HG03571 (cell line): ENCODE results near the gene IGHMBP2.
"Not testable (repeated sequence)": the region's sequence is repeated elsewhere in the genome, so short reads cannot be mapped to it uniquely, and the experiment has no call there.

Experiments used
- ATAC-seq: cut with Tn5 transposase; IDR thresholded peaks from one replicate; pipeline ENCODE4 v1.9.1; 2021; ENCODE audit not compliant: unreplicated experiment

Gene IGHMBP2

GRCh38 chr11:68903288-68904247, at the start of gene IGHMBP2, which contains the start of gene MRPL21:
TSS of gene IGHMBP2 (plus strand) at chr11:68903891. CDS start at chr11:68903953, 62 bp downstream.
TSS of gene MRPL21 (minus strand) at chr11:68903832. CDS start at chr11:68903810, 22 bp downstream.
- peak; percentile 84 for ATAC-seq

- ATAC-seq = no peak
Measured at GRCh38 chr11:68854273-68854958, 49.3 kb upstream of the IGHMBP2 start.

DNA sequence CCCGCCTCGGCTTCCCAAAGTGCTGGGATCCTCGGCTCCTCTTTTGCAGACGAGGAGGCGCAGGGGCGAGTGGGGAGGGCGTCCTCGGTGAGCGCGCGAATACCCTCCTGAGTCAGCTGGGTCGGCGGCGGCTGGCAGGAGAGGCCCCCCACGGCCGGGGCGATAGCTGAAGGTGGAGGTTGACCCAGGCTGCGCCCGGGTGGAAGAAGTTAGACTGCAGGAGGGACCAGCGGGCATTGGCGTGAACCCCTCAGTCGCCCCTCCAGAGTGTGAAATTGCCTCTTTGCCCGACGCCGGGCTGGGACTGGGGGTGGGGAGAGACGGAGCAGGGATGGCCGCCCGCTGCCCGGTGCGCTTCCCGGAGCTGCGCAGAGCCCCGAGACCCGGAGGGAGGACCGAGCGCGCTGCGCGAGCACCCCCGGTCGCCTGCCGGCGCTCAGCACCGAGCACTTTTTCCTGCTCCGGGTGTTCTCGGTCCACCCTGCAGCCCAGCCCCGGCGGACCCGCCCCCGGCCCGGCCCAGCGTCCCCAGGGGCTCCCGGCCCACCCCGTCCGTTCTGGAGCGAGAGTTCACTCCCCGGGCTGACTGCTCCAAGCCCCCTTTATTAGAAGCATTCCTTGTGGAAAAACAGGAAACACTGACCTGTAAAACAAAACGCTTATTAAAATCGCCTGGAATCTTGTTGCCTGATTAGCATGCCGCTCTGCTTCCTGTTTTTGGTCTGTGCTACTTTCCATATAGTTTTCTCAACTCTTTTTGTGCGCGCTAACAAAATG, 48.3 kb upstream of the IGHMBP2 start:
- no peak for ATAC-seq

DNA sequence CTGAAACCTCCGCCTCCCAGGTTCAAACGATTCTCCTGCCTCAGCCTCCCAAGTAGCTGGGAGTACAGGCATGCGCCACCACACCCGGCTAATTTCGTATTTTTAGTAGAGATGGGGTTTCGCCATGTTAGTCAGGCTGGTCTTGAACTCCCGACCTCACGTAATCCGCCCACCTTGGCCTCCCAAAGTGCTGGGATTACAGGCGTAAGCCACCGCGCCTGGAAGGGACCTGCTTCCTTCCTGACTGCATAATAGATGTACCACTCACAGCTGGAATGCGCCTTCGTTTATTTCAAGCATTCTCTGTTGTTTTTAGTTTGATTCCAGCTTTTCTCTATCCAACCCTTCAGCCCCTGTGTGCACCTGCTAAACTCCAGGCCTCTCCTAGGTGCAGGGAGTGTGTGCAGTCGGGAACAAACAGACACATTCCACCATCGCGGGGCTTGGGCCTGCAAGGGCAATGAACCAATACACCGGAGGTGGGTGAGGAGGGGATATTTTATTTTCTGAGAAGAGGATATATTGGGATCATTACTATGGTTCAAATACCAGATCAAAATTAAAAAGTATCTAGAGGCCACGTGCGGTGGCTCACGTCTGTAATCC, 47.2 kb upstream of the IGHMBP2 start:
- ATAC-seq = not testable (repeated sequence)

- no peak for ATAC-seq
Measured at GRCh38 chr11:68857037-68857586, 46.6 kb upstream of the IGHMBP2 start.

- no peak for ATAC-seq
Measured at GRCh38 chr11:68859123-68859522, 44.6 kb upstream of the IGHMBP2 start.

DNA sequence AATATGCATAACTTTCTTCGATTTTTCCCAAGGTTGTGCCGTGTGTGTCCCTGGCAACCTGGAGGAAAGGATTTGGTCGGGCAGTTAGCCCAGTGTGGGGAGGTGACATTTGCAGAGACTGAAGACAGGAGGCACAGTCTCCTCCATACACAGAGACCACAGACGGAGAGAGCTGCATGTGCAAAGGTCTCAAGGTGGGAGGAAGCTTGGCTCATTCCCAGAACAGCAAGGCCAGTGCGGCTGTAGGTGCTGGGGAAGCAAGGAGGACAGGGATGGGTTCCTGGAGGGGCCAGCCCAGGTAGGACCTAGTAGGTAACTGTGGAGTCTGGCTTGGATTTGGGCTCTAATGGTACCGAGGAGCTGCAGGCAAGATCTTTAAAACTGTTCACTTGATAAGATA, 41.3 kb upstream of the IGHMBP2 start:
- ATAC-seq = no peak

GRCh38 chr11:68863553-68864265, 40.0 kb upstream of the IGHMBP2 start:
- ATAC-seq = no peak

DNA sequence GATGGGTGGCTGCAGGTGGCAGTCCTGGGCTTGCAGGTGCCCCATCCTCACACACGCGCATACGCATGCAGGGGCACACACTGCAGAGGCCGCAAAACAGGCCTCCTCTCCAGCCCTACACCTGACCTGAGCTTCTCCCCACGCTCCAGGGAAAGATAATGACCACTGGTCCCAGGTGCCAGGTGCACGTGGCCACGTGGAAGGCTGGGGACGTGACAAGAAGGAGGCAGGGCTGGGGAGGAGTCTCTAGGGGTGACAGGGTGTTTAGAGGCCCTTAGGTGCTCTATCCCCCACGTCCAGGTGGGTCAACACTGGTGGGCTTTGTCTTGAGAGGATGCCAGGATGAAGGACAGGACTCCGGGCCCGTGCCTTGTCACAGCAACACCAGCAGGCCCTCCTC, 38.5 kb upstream of the IGHMBP2 start:
- no peak for ATAC-seq

- no peak for ATAC-seq
Measured at GRCh38 chr11:68867066-68867465, 36.6 kb upstream of the IGHMBP2 start.

- ATAC-seq = no peak
Measured at GRCh38 chr11:68868221-68868835, 35.4 kb upstream of the IGHMBP2 start.

GRCh38 chr11:68870470-68870869, 33.2 kb upstream of the IGHMBP2 start:
- no peak for ATAC-seq

DNA sequence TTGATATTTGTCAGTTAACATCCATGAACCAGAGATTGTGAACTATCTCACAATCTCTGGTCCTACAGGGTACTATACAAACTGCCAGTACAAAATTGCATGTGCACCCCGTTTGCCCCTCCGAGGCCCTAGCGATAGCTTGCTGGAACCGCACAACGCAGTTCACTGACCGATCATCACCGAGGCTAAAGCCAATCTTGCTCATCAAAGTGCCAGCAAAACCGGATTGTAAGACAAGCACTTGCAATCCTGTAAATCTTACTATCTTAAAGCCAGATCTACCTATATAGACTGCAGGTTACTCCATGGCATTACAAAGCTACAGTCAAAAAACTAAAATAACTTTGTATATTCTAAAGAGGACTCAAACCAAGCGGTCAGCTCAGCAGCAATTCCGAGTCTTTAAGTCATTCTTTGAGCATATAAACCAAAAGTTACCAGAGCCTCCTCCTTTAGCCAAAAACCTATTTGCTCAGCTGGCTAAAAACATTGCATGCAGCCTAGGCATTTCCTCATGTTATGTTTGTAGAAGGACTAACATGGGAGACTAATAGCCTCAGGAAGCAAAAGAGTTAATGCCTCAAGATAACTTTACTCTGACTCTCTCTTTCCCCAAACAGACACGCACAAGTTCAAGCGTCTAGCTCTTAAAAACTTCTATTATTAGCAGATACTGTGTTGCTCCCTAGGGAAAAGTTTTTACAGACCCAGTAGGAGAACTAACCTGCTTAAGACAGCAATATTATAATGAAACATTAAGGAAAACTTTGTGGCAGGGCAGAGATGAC, 31.3 kb upstream of the IGHMBP2 start:
- no peak for ATAC-seq

GRCh38 chr11:68878022-68878421, 25.7 kb upstream of the IGHMBP2 start:
- ATAC-seq = no peak

GRCh38 chr11:68880851-68881250, 22.8 kb upstream of the IGHMBP2 start:
- ATAC-seq = no peak

- ATAC-seq = no peak
Measured at GRCh38 chr11:68881320-68881719, 22.4 kb upstream of the IGHMBP2 start.

DNA sequence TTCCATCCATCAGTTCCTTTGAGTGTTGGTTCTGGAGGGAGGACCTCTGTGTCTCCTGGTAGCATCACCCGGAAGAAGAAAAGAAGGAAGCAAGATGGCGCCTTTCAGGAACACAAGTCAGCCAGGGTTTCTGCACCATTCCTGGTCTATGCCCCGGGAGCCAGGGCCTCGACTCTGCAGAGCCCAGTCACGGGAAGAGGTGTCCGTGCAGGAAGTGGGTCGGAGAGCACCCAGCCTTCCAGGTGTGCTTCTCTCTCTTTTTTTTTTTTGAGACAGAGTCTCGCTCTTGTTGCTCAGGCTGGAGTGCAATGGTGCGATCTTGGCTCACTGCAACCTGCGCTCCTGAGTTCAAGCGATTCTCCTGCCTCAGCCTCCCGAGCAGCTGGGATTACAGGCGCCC, 21.3 kb upstream of the IGHMBP2 start:
- ATAC-seq = no peak

- ATAC-seq = not testable (repeated sequence)
Measured at GRCh38 chr11:68884827-68885226, 18.9 kb upstream of the IGHMBP2 start.
